HepG2 (cell line): ENCODE data around the gene MRPL37.

Source experiments
- BRCA1 ChIP-seq: sonication (generic); formaldehyde crosslinking; IDR thresholded peaks from 2 replicates; pipeline ENCODE4 v1.4.0; 2020; ENCODE audit warnings: missing genetic modification reagents
- ESRRA ChIP-seq: sonication (generic); formaldehyde crosslinking; IDR thresholded peaks from 2 replicates; pipeline ENCODE4 v1.5.1; 2020; ENCODE audit warnings: mild to moderate bottlenecking, low read depth, missing genetic modification reagents
- FOXC1 ChIP-seq: sonication (generic); formaldehyde crosslinking; IDR thresholded peaks from 2 replicates; pipeline ENCODE4 v1.8.0; 2022; ENCODE audit warnings: mild to moderate bottlenecking, missing genetic modification reagents, borderline replicate concordance
- GATAD2A ChIP-seq: IDR thresholded peaks from 2 replicates; pipeline ENCODE4 v1.6.1; 2016
- JUND ChIP-seq: sonication (generic); formaldehyde crosslinking; IDR thresholded peaks from 2 replicates; pipeline ENCODE4 v1.8.0; 2022; ENCODE audit warnings: mild to moderate bottlenecking, missing genetic modification reagents
- MAFK ChIP-seq, 2 experiments: IDR thresholded peaks in 1 of 2; conservative IDR thresholded peaks in 1 of 2; 2 replicates each; pipeline ENCODE4 v1.6.1; 2011; ENCODE audit warnings: improper control_type of control experiment in 2 of 2, low read length in 2 of 2
- MXD3 ChIP-seq: IDR thresholded peaks from 2 replicates; pipeline ENCODE4 v1.6.1; 2016; ENCODE audit warnings: mild to moderate bottlenecking, missing biosample characterization, missing genetic modification reagents
- MYPOP ChIP-seq: sonication (generic); formaldehyde crosslinking; IDR thresholded peaks from 2 replicates; pipeline ENCODE4 v1.8.1; 2023; ENCODE audit warnings: mild to moderate bottlenecking, moderate library complexity, missing genetic modification reagents
- POLR2A ChIP-seq, 2 experiments: IDR thresholded peaks; 2 replicates each; pipeline ENCODE4 v1.6.1; 2011; ENCODE audit warnings: low read depth in 2 of 2, low read length in 2 of 2, mild to moderate bottlenecking in 1 of 2, moderate library complexity in 1 of 2; ENCODE audit not compliant: insufficient read depth in 1 of 2
- ZBTB33 ChIP-seq: sonication (generic); formaldehyde crosslinking; IDR thresholded peaks from 2 replicates; pipeline ENCODE4 v1.4.0; 2020; ENCODE audit warnings: missing genetic modification reagents
- ZBTB40 ChIP-seq, 2 experiments: fragments of 450-650 bp in 1 of 2; sonication (generic) in 1 of 2; formaldehyde crosslinking in 1 of 2; IDR thresholded peaks; 2 replicates each; pipeline versions ENCODE4 v1.6.1 to v1.8.0; 2016 to 2022; ENCODE audit warnings: antibody characterized with exemption in 1 of 2, mild to moderate bottlenecking in 1 of 2, missing genetic modification reagents in 1 of 2
- ZNF318 ChIP-seq: sonication (generic); formaldehyde crosslinking; IDR thresholded peaks from 2 replicates; pipeline ENCODE4 v1.4.0; 2020; ENCODE audit warnings: mild to moderate bottlenecking, missing genetic modification reagents

- no peak for TF ChIP-seq JUND (CRISPR knock-in tag)
- no peak for TF ChIP-seq POLR2A (IDR thresholded peaks at IDR 0.05; ENCODE audit: insufficient read depth in 1 of 2, low read depth in 2 of 2, low read length in 2 of 2)
- TF ChIP-seq FOXC1 (CRISPR knock-in tag): no peak
- TF ChIP-seq MXD3 (CRISPR knock-in tag): no peak
- no peak for TF ChIP-seq ZBTB40 (IDR thresholded peaks at IDR 0.05)
- TF ChIP-seq ZBTB40 (CRISPR knock-in tag; IDR thresholded peaks at IDR 0.05): no peak
- no peak for TF ChIP-seq ZBTB33 (CRISPR knock-in tag)
- no peak for TF ChIP-seq MAFK (conservative IDR thresholded peaks at IDR 0.05 in 1 of 2, IDR thresholded peaks at IDR 0.05 in 1 of 2; ENCODE audit: low read length in 2 of 2)
- no peak for TF ChIP-seq BRCA1 (CRISPR knock-in tag)
- no peak for TF ChIP-seq MYPOP
- TF ChIP-seq ZNF318: no peak
- no peak for TF ChIP-seq ESRRA (CRISPR knock-in tag)
- TF ChIP-seq GATAD2A: no peak
These were observed 25.4 kb downstream of the MRPL37 start for GRCh38 chr1:54225378-54225777.
